ENCODE results near the gene GMPPB. TPM values are rescaled to one million over a fixed set of nuclear protein-coding genes. Genes with fewer than 3 reads are reported as not detected.

GMPPB gene
- total and polyA plus RNA-seq, 8 donors: 14.4 to 81.7 (median 34.9) TPM

DNA sequence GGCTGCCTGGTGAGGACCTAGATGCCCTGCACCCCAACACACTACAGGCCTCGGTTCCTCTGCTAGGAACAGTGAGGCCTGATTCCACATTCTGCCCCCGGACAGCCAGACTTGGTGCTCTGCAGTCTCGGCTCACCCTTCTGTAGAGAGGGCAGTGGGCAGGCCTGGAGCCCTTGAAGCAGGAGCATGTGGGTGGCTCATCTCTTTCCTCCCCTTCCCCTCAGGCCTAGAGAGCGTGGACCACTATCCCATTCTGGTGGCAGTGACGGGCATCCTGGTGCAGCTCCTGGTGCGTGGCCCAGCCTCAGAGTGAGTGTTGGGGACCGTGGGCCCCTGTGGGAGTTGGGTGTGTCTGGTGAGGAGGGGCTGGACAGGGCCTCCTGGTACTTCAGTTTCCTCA is 7.6 kb downstream of the GMPPB start:
- peaks cover 2 to 65% (median 46%) of the 10 kb centered on the region in 4 donors for H3K36me3 ChIP-seq
- 91 to 98% (median 94%) methylated on average over 6 to 7 of the region's 7 CpGs for WGBS, 5 donors

DNA sequence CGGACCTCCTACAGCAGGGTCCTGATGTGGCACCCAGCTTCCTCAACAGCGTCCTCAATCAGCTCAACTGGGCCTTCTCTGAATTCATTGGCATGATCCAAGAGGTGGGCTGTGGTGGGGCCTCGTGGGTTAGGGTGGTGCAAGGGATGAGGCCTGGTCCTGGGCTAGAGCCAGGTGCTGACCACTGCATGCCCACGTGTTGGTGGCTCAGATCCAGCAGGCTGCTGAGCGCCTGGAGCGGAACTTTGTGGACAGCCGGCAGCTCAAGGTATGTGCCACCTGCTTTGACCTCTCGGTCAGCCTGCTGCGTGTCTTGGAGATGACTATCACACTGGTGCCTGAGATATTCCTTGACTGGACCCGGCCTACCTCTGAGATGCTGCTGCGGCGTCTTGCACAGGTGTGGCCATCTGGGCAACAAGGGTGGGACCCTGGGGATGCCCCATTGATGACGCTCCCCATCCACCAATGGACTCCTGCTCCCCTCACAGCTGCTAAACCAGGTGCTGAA is 8.1 kb downstream of the GMPPB start:
- no peaks in the 10 kb centered on the region for H3K27me3 ChIP-seq
- peaks cover 0 to 65% (median 45%) of the 10 kb centered on the region in 4 donors for H3K36me3 ChIP-seq
- intact Hi-C loops (cut with DNase I; ENCODE audit: low total_unique reads): loop anchor here (10.0 kb wide), 1 partner anchor 119 kb away; no protein-coding TSS in a partner anchor
- H3K9me3 ChIP-seq: no peaks in the 10 kb centered on the region
- 73 to 85% (median 80%) methylated on average over 4 to 13 of the region's 13 CpGs for WGBS, 5 donors
- no peak overlapping the region for H3K27ac ChIP-seq
- H3K4me3 ChIP-seq: no peak overlapping the region
- peak in 1 of 2 donors; percentile 9 for DNase-seq
- peaks cover 13 to 32% (median 26%) of the 10 kb centered on the region in 4 donors for H3K4me1 ChIP-seq
- TF ChIP-seq POLR2A (IDR thresholded peaks at IDR 0.05): no peak
- no peak for TF ChIP-seq EP300 (IDR thresholded peaks at IDR 0.05)
- TF ChIP-seq, protein P1, sequence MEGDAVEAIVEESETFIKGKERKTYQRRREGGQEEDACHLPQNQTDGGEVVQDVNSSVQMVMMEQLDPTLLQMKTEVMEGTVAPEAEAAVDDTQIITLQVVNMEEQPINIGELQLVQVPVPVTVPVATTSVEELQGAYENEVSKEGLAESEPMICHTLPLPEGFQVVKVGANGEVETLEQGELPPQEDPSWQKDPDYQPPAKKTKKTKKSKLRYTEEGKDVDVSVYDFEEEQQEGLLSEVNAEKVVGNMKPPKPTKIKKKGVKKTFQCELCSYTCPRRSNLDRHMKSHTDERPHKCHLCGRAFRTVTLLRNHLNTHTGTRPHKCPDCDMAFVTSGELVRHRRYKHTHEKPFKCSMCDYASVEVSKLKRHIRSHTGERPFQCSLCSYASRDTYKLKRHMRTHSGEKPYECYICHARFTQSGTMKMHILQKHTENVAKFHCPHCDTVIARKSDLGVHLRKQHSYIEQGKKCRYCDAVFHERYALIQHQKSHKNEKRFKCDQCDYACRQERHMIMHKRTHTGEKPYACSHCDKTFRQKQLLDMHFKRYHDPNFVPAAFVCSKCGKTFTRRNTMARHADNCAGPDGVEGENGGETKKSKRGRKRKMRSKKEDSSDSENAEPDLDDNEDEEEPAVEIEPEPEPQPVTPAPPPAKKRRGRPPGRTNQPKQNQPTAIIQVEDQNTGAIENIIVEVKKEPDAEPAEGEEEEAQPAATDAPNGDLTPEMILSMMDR (IDR thresholded peaks at IDR 0.05): no peak
- TF ChIP-seq POLR2AphosphoS5 (IDR thresholded peaks at IDR 0.05): no peak

More for the DNA sequence above, 7.6 kb downstream of the GMPPB start:
- TF ChIP-seq, protein P1 (IDR thresholded peaks at IDR 0.05): no peak
- no peak for TF ChIP-seq POLR2AphosphoS5 (IDR thresholded peaks at IDR 0.05)
- no peak for TF ChIP-seq POLR2A (IDR thresholded peaks at IDR 0.05)
- no peak for TF ChIP-seq EP300 (IDR thresholded peaks at IDR 0.05)
- Histone ChIP-seq H3K27ac (no peak overlapping the region), H3K4me3 (no peak overlapping the region), H3K27me3 (no peaks in the 10 kb centered on the region), H3K4me1 (peaks cover 13 to 36% (median 30%) of the 10 kb centered on the region in 4 donors), H3K9me3 (no peaks in the 10 kb centered on the region)
- DNase-seq: no peak
- intact Hi-C loops (cut with DNase I; ENCODE audit: low total_unique reads): loop anchor here (10.0 kb wide), 1 partner anchor 119 kb away; no protein-coding TSS in a partner anchor

DNA sequence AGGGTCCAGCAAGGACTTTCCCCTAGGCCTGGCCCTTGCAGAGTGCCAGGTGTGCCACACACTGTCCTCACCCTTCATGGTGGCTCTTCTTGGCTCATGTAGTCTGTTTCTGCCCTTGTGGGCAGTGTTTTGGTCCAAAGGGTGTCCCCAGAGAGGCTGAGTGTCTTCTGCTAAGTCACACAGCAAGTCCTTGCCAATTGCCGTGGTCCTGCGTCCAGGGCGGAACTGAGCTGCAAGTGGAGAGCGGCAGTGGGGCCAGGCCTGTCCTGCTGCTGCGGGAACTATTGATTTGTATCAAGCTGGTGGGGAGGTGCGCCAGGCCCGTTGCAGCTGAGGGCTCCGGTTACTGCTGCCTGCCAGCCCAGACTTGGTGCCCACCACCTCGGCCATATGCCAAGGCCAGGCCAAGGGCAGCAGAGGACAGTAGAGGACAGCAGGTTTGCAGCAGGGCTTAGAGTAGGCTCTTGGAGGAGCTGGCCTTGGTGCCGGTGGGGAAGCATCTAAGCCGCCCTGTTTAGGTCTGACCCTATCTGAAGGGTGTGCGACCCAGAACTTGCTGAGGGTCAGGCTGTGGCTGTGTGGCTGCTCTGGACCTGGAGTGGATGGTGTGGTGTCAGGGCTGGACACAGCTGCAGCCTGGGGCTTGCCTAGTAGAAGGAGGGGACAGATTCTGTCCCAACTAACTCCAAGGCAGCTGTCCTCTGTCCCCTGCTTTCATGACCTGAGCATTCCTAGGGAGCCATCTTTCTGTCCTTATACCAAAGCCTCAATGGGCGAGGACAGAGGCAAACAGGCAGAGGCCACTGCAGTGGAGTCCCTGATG is 8.8 kb downstream of the GMPPB start:
- peaks cover 13 to 25% (median 19%) of the 10 kb centered on the region in 4 donors for H3K4me1 ChIP-seq
- intact Hi-C loops (cut with DNase I; ENCODE audit: low total_unique reads): loop anchor here (10.0 kb wide), 1 partner anchor 120 kb away; no protein-coding TSS in a partner anchor
- H3K27me3 ChIP-seq: no peaks in the 10 kb centered on the region
- no peaks in the 10 kb centered on the region for H3K9me3 ChIP-seq
- H3K36me3 ChIP-seq: peaks cover 0 to 63% (median 46%) of the 10 kb centered on the region in 4 donors
- peak in 1 of 2 donors; percentile 4 for DNase-seq
- no peak for TF ChIP-seq EP300 (IDR thresholded peaks at IDR 0.05)
- TF ChIP-seq, protein P1 (IDR thresholded peaks at IDR 0.05): no peak
- TF ChIP-seq POLR2A (IDR thresholded peaks at IDR 0.05): no peak
- no peak for TF ChIP-seq POLR2AphosphoS5 (IDR thresholded peaks at IDR 0.05)
- 80 to 92% (median 90%) methylated on average over 6 to 13 of the region's 13 CpGs for WGBS, 5 donors
- H3K27ac ChIP-seq: no peak overlapping the region
- no peak overlapping the region for H3K4me3 ChIP-seq

DNA sequence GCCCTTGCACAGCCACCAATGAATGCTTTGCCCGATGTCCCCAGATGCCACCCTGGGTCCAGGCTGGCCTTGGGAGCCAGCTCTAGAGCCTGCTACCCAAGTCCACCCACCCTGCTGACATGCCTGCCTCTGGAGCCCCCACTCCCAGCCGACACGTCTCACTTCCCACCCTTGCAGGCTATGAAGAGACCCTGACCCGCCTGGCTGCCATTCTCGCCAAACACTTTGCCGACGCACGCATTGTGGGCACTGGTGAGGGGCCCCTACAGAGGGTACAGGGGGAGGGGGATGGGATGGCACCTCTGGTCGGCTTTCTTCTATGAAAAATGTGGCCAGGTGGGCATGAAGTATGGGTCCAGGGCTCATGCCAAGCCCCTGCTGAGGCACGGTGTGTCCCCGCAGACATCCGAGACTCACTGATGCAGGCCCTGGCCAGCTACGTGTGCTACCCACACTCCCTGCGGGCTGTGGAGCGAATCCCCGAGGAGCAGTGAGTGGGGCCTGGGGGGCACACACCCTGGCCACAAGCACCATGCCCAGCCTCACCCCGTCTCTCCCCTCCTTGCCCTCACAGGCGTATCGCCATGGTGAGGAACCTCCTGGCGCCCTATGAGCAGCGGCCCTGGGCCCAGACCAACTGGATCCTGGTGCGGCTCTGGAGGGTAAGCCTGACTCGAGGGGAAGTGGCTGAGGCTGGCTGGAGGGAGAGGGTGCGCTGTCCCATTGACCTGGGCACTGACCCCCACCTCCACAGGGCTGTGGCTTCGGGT is 10.2 kb downstream of the GMPPB start:
- no peaks in the 10 kb centered on the region for H3K9me3 ChIP-seq
- WGBS, 5 donors: 92 to 96% (median 95%) methylated on average over 21 to 25 of the region's 25 CpGs
- peak in 1 of 2 donors; percentile 5 for DNase-seq

More for the DNA sequence above, 10.2 kb downstream of the GMPPB start:
- intact Hi-C loops (cut with DNase I; ENCODE audit: low total_unique reads): loop anchor here (10.0 kb wide), 1 partner anchor 121 kb away; no protein-coding TSS in a partner anchor
- Histone ChIP-seq H3K27ac (no peak overlapping the region), H3K4me1 (peaks cover 3 to 11% (median 5%) of the 10 kb centered on the region in 4 donors), H3K27me3 (no peaks in the 10 kb centered on the region), H3K4me3 (no peak overlapping the region), H3K36me3 (peaks cover 0 to 68% (median 46%) of the 10 kb centered on the region in 4 donors)
- no peak for TF ChIP-seq POLR2A (IDR thresholded peaks at IDR 0.05)
- TF ChIP-seq, protein P1 (IDR thresholded peaks at IDR 0.05): no peak
- TF ChIP-seq POLR2AphosphoS5 (IDR thresholded peaks at IDR 0.05): no peak
- TF ChIP-seq EP300 (IDR thresholded peaks at IDR 0.05): no peak

Measured in stomach (tissue), 9 donors.